SK-N-SH treated with all-trans-retinoic acid at 6 μM for 48 hours (cell line): Measurements from ENCODE around the gene LRFN5.
"Not testable (repeated sequence)": the region's sequence is repeated elsewhere in the genome, so short reads cannot be mapped to it uniquely, and the experiment has no call there.

ENCODE experiments used
- ISL1 ChIP-seq: fragments of 250-450 bp; sonication (Bioruptor Pico); IDR thresholded peaks from 2 replicates; pipeline ENCODE4 v2.1.2; 2022; ENCODE audit warnings: mild to moderate bottlenecking, moderate library complexity
- TF ChIP-seq, protein P1 (sequence below): fragments of 250-450 bp; sonication (Bioruptor Pico); IDR thresholded peaks from 2 replicates; pipeline ENCODE4 v1.5.0; 2020; ENCODE audit warnings: mild to moderate bottlenecking, moderate library complexity

DNA sequence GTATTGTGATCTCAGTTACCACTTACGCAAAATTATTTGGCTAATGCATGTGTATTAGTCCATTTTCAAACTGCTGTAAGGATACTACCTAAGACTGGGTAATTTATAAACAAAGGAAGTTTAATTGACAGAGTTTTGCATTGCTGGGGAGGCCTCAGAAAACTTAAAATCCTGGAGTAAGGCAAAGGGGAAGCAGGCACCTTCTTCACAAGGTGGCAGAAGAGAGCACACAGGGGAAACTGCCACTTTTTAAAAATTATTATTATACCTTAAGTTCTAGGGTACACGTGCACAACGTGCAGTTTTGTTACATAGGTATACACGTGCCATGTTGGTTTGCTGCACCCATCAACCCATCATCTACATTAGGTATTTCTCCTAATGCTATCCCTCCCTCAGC, 143.9 kb downstream of the LRFN5 start:
- TF ChIP-seq, protein P1, sequence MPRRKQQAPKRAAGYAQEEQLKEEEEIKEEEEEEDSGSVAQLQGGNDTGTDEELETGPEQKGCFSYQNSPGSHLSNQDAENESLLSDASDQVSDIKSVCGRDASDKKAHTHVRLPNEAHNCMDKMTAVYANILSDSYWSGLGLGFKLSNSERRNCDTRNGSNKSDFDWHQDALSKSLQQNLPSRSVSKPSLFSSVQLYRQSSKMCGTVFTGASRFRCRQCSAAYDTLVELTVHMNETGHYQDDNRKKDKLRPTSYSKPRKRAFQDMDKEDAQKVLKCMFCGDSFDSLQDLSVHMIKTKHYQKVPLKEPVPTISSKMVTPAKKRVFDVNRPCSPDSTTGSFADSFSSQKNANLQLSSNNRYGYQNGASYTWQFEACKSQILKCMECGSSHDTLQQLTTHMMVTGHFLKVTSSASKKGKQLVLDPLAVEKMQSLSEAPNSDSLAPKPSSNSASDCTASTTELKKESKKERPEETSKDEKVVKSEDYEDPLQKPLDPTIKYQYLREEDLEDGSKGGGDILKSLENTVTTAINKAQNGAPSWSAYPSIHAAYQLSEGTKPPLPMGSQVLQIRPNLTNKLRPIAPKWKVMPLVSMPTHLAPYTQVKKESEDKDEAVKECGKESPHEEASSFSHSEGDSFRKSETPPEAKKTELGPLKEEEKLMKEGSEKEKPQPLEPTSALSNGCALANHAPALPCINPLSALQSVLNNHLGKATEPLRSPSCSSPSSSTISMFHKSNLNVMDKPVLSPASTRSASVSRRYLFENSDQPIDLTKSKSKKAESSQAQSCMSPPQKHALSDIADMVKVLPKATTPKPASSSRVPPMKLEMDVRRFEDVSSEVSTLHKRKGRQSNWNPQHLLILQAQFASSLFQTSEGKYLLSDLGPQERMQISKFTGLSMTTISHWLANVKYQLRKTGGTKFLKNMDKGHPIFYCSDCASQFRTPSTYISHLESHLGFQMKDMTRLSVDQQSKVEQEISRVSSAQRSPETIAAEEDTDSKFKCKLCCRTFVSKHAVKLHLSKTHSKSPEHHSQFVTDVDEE (CRISPR knock-in tag): not testable (repeated sequence)
- not testable (repeated sequence) for TF ChIP-seq ISL1 (CRISPR knock-in tag)
